Measurements from ENCODE around the gene OR13A1.
"Not testable (repeated sequence)": the region's sequence is repeated elsewhere in the genome, so short reads cannot be mapped to it uniquely, and the experiment has no call there.

Gene OR13A1

GRCh38 chr10:45353186-45353585, 37.8 kb upstream of the OR13A1 start:
- no peak overlapping the region for H3K27ac ChIP-seq (ENCODE audit: low read length)
- TF ChIP-seq CTCF (IDR thresholded peaks at IDR 0.05; ENCODE audit: low read depth, low read length) (no peak), EZH2phosphoT487 (IDR thresholded peaks at IDR 0.05; ENCODE audit: low read depth) (no peak)
- no peaks in the 10 kb centered on the region for H3K36me3 ChIP-seq (replicated peaks; ENCODE audit: low read depth, low read length)
- H2AFZ ChIP-seq (ENCODE audit: low read depth, low read length): no peak overlapping the region
- no peaks in the 10 kb centered on the region for H4K20me1 ChIP-seq (ENCODE audit: insufficient read depth, low read length)
- H3K9ac ChIP-seq (ENCODE audit: low read length): no peak overlapping the region
- H3K9me3 ChIP-seq (ENCODE audit: insufficient read depth, low read length): no peaks in the 10 kb centered on the region
- H3K4me2 ChIP-seq (ENCODE audit: low read length): no peak overlapping the region
- no peaks in the 10 kb centered on the region for H3K27me3 ChIP-seq (ENCODE audit: low read depth, low read length)
- no peak overlapping the region for H3K4me3 ChIP-seq (ENCODE audit: low read length)
- no peaks in the 10 kb centered on the region for H3K79me2 ChIP-seq (ENCODE audit: low read length)
- no peaks in the 10 kb centered on the region for H3K4me1 ChIP-seq (ENCODE audit: low read length)

GRCh38 chr10:45348196-45348765, 32.9 kb upstream of the OR13A1 start:
- H3K9me3 ChIP-seq (ENCODE audit: insufficient read depth, low read length); H3K4me1 ChIP-seq (ENCODE audit: low read length); H3K36me3 ChIP-seq (replicated peaks; ENCODE audit: low read depth, low read length); H3K9ac ChIP-seq (ENCODE audit: low read length); H3K27me3 ChIP-seq (ENCODE audit: low read depth, low read length); H3K79me2 ChIP-seq (ENCODE audit: low read length); H3K27ac ChIP-seq (ENCODE audit: low read length); H3K4me3 ChIP-seq (ENCODE audit: low read length); H3K4me2 ChIP-seq (ENCODE audit: low read length); H2AFZ ChIP-seq (ENCODE audit: low read depth, low read length); H4K20me1 ChIP-seq (ENCODE audit: insufficient read depth, low read length): not testable (repeated sequence)

- H3K4me2 ChIP-seq (ENCODE audit: low read length); H3K4me1 ChIP-seq (ENCODE audit: low read length); H4K20me1 ChIP-seq (ENCODE audit: insufficient read depth, low read length); H2AFZ ChIP-seq (ENCODE audit: low read depth, low read length); H3K9ac ChIP-seq (ENCODE audit: low read length); H3K36me3 ChIP-seq (replicated peaks; ENCODE audit: low read depth, low read length); H3K27me3 ChIP-seq (ENCODE audit: low read depth, low read length); H3K79me2 ChIP-seq (ENCODE audit: low read length); H3K4me3 ChIP-seq (ENCODE audit: low read length); H3K27ac ChIP-seq (ENCODE audit: low read length); H3K9me3 ChIP-seq (ENCODE audit: insufficient read depth, low read length): not testable (repeated sequence)
These were observed 32.1 kb upstream of the OR13A1 start for GRCh38 chr10:45347464-45347863.

GRCh38 chr10:45346652-45347335, 31.4 kb upstream of the OR13A1 start:
- not testable (repeated sequence) for H3K4me3 ChIP-seq (ENCODE audit: low read length); H3K36me3 ChIP-seq (replicated peaks; ENCODE audit: low read depth, low read length); H3K4me1 ChIP-seq (ENCODE audit: low read length); H3K9ac ChIP-seq (ENCODE audit: low read length); H3K79me2 ChIP-seq (ENCODE audit: low read length); H3K9me3 ChIP-seq (ENCODE audit: insufficient read depth, low read length); H3K27ac ChIP-seq (ENCODE audit: low read length); H3K27me3 ChIP-seq (ENCODE audit: low read depth, low read length); H4K20me1 ChIP-seq (ENCODE audit: insufficient read depth, low read length); H2AFZ ChIP-seq (ENCODE audit: low read depth, low read length); H3K4me2 ChIP-seq (ENCODE audit: low read length)

GRCh38 chr10:45340420-45340819, 25.0 kb upstream of the OR13A1 start:
- H3K27me3 ChIP-seq (ENCODE audit: low read depth, low read length); H2AFZ ChIP-seq (ENCODE audit: low read depth, low read length); H3K9ac ChIP-seq (ENCODE audit: low read length); H4K20me1 ChIP-seq (ENCODE audit: insufficient read depth, low read length); H3K36me3 ChIP-seq (replicated peaks; ENCODE audit: low read depth, low read length); H3K4me2 ChIP-seq (ENCODE audit: low read length); H3K9me3 ChIP-seq (ENCODE audit: insufficient read depth, low read length); H3K4me1 ChIP-seq (ENCODE audit: low read length); H3K4me3 ChIP-seq (ENCODE audit: low read length); H3K79me2 ChIP-seq (ENCODE audit: low read length); H3K27ac ChIP-seq (ENCODE audit: low read length): not testable (repeated sequence)

GRCh38 chr10:45339894-45340293, 24.5 kb upstream of the OR13A1 start:
- Histone ChIP-seq H3K4me2 (ENCODE audit: low read length) (no peak overlapping the region), H3K27me3 (ENCODE audit: low read depth, low read length) (no peaks in the 10 kb centered on the region), H2AFZ (ENCODE audit: low read depth, low read length) (no peak overlapping the region), H3K9me3 (ENCODE audit: insufficient read depth, low read length) (no peaks in the 10 kb centered on the region), H3K36me3 (replicated peaks; ENCODE audit: low read depth, low read length) (no peaks in the 10 kb centered on the region), H3K27ac (ENCODE audit: low read length) (no peak overlapping the region), H3K4me3 (ENCODE audit: low read length) (no peak overlapping the region), H3K79me2 (ENCODE audit: low read length) (no peaks in the 10 kb centered on the region), H3K9ac (ENCODE audit: low read length) (no peak overlapping the region), H3K4me1 (ENCODE audit: low read length) (no peaks in the 10 kb centered on the region), H4K20me1 (ENCODE audit: insufficient read depth, low read length) (no peaks in the 10 kb centered on the region)
- TF ChIP-seq EZH2phosphoT487 (IDR thresholded peaks at IDR 0.05; ENCODE audit: low read depth): no peak
- TF ChIP-seq CTCF (IDR thresholded peaks at IDR 0.05; ENCODE audit: low read depth, low read length): no peak

GRCh38 chr10:45331824-45332223, 16.4 kb upstream of the OR13A1 start:
- not testable (repeated sequence) for H3K9ac ChIP-seq (ENCODE audit: low read length); H3K4me1 ChIP-seq (ENCODE audit: low read length); H3K4me3 ChIP-seq (ENCODE audit: low read length); H3K9me3 ChIP-seq (ENCODE audit: insufficient read depth, low read length); H3K4me2 ChIP-seq (ENCODE audit: low read length); H4K20me1 ChIP-seq (ENCODE audit: insufficient read depth, low read length); H3K27ac ChIP-seq (ENCODE audit: low read length); H3K36me3 ChIP-seq (replicated peaks; ENCODE audit: low read depth, low read length); H3K79me2 ChIP-seq (ENCODE audit: low read length); H2AFZ ChIP-seq (ENCODE audit: low read depth, low read length); H3K27me3 ChIP-seq (ENCODE audit: low read depth, low read length)

GRCh38 chr10:45326864-45327263, 11.5 kb upstream of the OR13A1 start:
- H3K4me3 ChIP-seq (ENCODE audit: low read length); H3K36me3 ChIP-seq (replicated peaks; ENCODE audit: low read depth, low read length); H3K9me3 ChIP-seq (ENCODE audit: insufficient read depth, low read length); H4K20me1 ChIP-seq (ENCODE audit: insufficient read depth, low read length); H3K27ac ChIP-seq (ENCODE audit: low read length); H3K9ac ChIP-seq (ENCODE audit: low read length); H3K4me2 ChIP-seq (ENCODE audit: low read length); H3K4me1 ChIP-seq (ENCODE audit: low read length); H3K27me3 ChIP-seq (ENCODE audit: low read depth, low read length); H2AFZ ChIP-seq (ENCODE audit: low read depth, low read length); H3K79me2 ChIP-seq (ENCODE audit: low read length): not testable (repeated sequence)
